Transverse colon (tissue), 3 donors: ENCODE results near the gene NEMP2.

Experiments
- EP300 ChIP-seq: sonication (generic); formaldehyde crosslinking; IDR thresholded peaks from one replicate; pipeline ENCODE4 v1.6.1; 2017; ENCODE audit warnings: antibody characterized with exemption, low read depth
- TF ChIP-seq, protein P1 (sequence below), 5 experiments: fragments of 200-600 bp in 3 of 5; fragments of 450-650 bp in 2 of 5; sonication (generic) in 3 of 5; IDR thresholded peaks; 1 replicate in 2 of 5; 2 replicates in 3 of 5; pipeline ENCODE4 v1.5.1; 2016 to 2017; ENCODE audit warnings: antibody characterized with exemption in 5 of 5, inconsistent platforms in 3 of 5, mild to moderate bottlenecking in 2 of 5, moderate library complexity in 1 of 5

DNA sequence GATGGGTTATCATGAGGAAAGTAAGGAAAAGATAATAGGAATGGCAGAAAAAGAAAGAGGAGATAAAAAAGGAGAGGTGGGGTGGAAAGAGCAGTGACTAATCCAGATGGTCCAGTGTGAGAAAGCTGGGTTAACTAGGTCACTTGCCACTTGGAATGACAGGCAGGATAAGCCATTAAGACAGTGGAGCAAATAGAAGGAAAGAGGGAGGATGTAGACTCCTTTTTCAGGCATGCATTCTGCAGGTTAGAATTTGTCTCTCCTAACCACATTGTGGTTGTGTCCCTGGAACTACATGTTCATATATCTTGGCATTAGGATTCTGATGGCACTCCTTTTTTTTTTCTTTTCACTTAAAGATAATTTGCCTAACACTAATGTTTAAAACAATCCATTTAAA is 13.4 kb upstream of the NEMP2 start:
- TF ChIP-seq, protein P1, sequence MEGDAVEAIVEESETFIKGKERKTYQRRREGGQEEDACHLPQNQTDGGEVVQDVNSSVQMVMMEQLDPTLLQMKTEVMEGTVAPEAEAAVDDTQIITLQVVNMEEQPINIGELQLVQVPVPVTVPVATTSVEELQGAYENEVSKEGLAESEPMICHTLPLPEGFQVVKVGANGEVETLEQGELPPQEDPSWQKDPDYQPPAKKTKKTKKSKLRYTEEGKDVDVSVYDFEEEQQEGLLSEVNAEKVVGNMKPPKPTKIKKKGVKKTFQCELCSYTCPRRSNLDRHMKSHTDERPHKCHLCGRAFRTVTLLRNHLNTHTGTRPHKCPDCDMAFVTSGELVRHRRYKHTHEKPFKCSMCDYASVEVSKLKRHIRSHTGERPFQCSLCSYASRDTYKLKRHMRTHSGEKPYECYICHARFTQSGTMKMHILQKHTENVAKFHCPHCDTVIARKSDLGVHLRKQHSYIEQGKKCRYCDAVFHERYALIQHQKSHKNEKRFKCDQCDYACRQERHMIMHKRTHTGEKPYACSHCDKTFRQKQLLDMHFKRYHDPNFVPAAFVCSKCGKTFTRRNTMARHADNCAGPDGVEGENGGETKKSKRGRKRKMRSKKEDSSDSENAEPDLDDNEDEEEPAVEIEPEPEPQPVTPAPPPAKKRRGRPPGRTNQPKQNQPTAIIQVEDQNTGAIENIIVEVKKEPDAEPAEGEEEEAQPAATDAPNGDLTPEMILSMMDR (IDR thresholded peaks at IDR 0.05), result no peak
- no peak for TF ChIP-seq EP300
